Glutamatergic neuron (in vitro differentiated cells): ENCODE results near the gene PLK5. TPM values are rescaled to one million over a fixed set of nuclear protein-coding genes. Genes with fewer than 3 reads are reported as not detected.
"Not testable (repeated sequence)": the region's sequence is repeated elsewhere in the genome, so short reads cannot be mapped to it uniquely, and the experiment has no call there.

Source experiments
- DNase-seq: peaks from one replicate; pipeline ENCODE4 v3.0.0; 2022
- H3K27ac Mint-ChIP-seq: one replicate; pipeline ENCODE4 v1.8.0; 2020; ENCODE audit warnings: mild to moderate bottlenecking, mixed read lengths, inconsistent platforms; ENCODE audit not compliant: unreplicated experiment
- H3K27me3 Mint-ChIP-seq: one replicate; pipeline ENCODE4 v1.8.0; 2020; ENCODE audit warnings: mild to moderate bottlenecking, moderate library complexity, mixed read lengths, inconsistent platforms; ENCODE audit not compliant: unreplicated experiment
- H3K36me3 Mint-ChIP-seq: one replicate; pipeline ENCODE4 v1.8.0; 2020; ENCODE audit warnings: mild to moderate bottlenecking, mixed read lengths, inconsistent platforms; ENCODE audit not compliant: unreplicated experiment
- H3K4me1 Mint-ChIP-seq: one replicate; pipeline ENCODE4 v1.8.0; 2020; ENCODE audit warnings: mild to moderate bottlenecking, low read depth, mixed read lengths, inconsistent platforms; ENCODE audit not compliant: unreplicated experiment
- H3K4me3 Mint-ChIP-seq: one replicate; pipeline ENCODE4 v1.8.0; 2020; ENCODE audit warnings: mild to moderate bottlenecking, mixed read lengths, inconsistent platforms; ENCODE audit not compliant: unreplicated experiment
- H3K9me3 Mint-ChIP-seq: one replicate; pipeline ENCODE4 v1.8.0; 2020; ENCODE audit warnings: mild to moderate bottlenecking, moderate library complexity, mixed read lengths, inconsistent platforms; ENCODE audit not compliant: unreplicated experiment
- CTCF ChIP-seq: fragments of 200-600 bp; sonication (generic); IDR thresholded peaks from one replicate; pipeline ENCODE4 v1.5.0; 2021; ENCODE audit not compliant: partially characterized antibody, unreplicated experiment
- total RNA-seq: library from RNA; stranded (reverse); fragmentation: NEBNext Ultra II Directional; extraction: Animal tissue kit (Norgen Biotek cat#: 25700); gene quantifications from one replicate; pipeline ENCODE4 v1.2.1, GENCODE V29; 2021; ENCODE audit not compliant: unreplicated experiment

PLK5 gene
- total RNA-seq, 1 donor from 2014 or later, result 0.69 TPM

- H3K36me3 Mint-ChIP-seq, result peaks cover 5% of the 10 kb centered on the region
- no peak for TF ChIP-seq CTCF
- peaks cover 19% of the 10 kb centered on the region for H3K27me3 Mint-ChIP-seq
- H3K27ac Mint-ChIP-seq, result no peak overlapping the region
- no peak overlapping the region for H3K4me3 Mint-ChIP-seq
- H3K9me3 Mint-ChIP-seq, result peaks cover 15% of the 10 kb centered on the region
- no peak for DNase-seq
- H3K4me1 Mint-ChIP-seq, result peaks cover 1% of the 10 kb centered on the region
Measured at GRCh38 chr19:1529430-1529816, 5.5 kb downstream of the PLK5 start.

GRCh38 chr19:1530856-1531255 is 7.0 kb downstream of the PLK5 start:
- Mint-ChIP-seq H3K9me3 (peaks cover 10% of the 10 kb centered on the region), H3K27me3 (peaks cover 11% of the 10 kb centered on the region)
- not testable (repeated sequence) for H3K4me1 Mint-ChIP-seq, H3K4me3 Mint-ChIP-seq, H3K27ac Mint-ChIP-seq, DNase-seq, H3K36me3 Mint-ChIP-seq

- peaks cover 8% of the 10 kb centered on the region for H3K9me3 Mint-ChIP-seq
Measured at GRCh38 chr19:1531587-1531986, 7.7 kb downstream of the PLK5 start.

GRCh38 chr19:1532003-1532402 is 8.1 kb downstream of the PLK5 start:
- Mint-ChIP-seq H3K27me3 (peaks cover 7% of the 10 kb centered on the region), H3K4me1 (no peaks in the 10 kb centered on the region), H3K27ac (no peak overlapping the region), H3K9me3 (peaks cover 8% of the 10 kb centered on the region), H3K4me3 (no peak overlapping the region), H3K36me3 (no peaks in the 10 kb centered on the region)
- TF ChIP-seq CTCF, result no peak
- DNase-seq, result no peak

More at GRCh38 chr19:1531587-1531986, 7.7 kb downstream of the PLK5 start:
- DNase-seq, result no peak
- Mint-ChIP-seq H3K27ac (no peak overlapping the region), H3K36me3 (no peaks in the 10 kb centered on the region), H3K4me3 (no peak overlapping the region), H3K27me3 (peaks cover 9% of the 10 kb centered on the region), H3K4me1 (no peaks in the 10 kb centered on the region)
- TF ChIP-seq CTCF, result no peak

- no peak overlapping the region for H3K4me3 Mint-ChIP-seq
Measured at GRCh38 chr19:1533510-1534150, 9.8 kb downstream of the PLK5 start.

More at GRCh38 chr19:1533510-1534150, 9.8 kb downstream of the PLK5 start:
- H3K36me3 Mint-ChIP-seq, result no peaks in the 10 kb centered on the region
- TF ChIP-seq CTCF, result no peak
- DNase-seq, result no peak
- H3K4me1 Mint-ChIP-seq, result no peaks in the 10 kb centered on the region
- H3K27ac Mint-ChIP-seq, result no peak overlapping the region
- H3K9me3 Mint-ChIP-seq, result peaks cover 6% of the 10 kb centered on the region
- peaks cover 4% of the 10 kb centered on the region for H3K27me3 Mint-ChIP-seq
